GM18867 (cell line): ENCODE results near the gene PKDCC.

ENCODE experiments used
- ATAC-seq: cut with Tn5 transposase; IDR thresholded peaks from one replicate; pipeline ENCODE4 v1.9.1; 2021; ENCODE audit warnings: mild to moderate bottlenecking, moderate library complexity; ENCODE audit not compliant: unreplicated experiment

Gene PKDCC

GRCh38 chr2:42047488-42048298 is at the start of gene PKDCC:
TSS of gene PKDCC (plus strand) at chr2:42048021. CDS start at chr2:42048200, 179 bp downstream.
- peak; percentile 59 for ATAC-seq

GRCh38 chr2:41998186-41999127 is 49.4 kb upstream of the PKDCC start:
- ATAC-seq = no peak

GRCh38 chr2:41999128-41999480 is 48.7 kb upstream of the PKDCC start:
- ATAC-seq = no peak

GRCh38 chr2:41999592-42000281 is 48.1 kb upstream of the PKDCC start:
- no peak for ATAC-seq

GRCh38 chr2:42001711-42002201 is 46.1 kb upstream of the PKDCC start:
- no peak for ATAC-seq

GRCh38 chr2:42007551-42007950 is 40.3 kb upstream of the PKDCC start:
- no peak for ATAC-seq

- no peak for ATAC-seq
Measured at GRCh38 chr2:42008241-42008921, 39.4 kb upstream of the PKDCC start.

GRCh38 chr2:42009657-42010580 is 37.9 kb upstream of the PKDCC start:
- ATAC-seq = peak; percentile 55

- ATAC-seq = no peak
Measured at GRCh38 chr2:42010743-42011298, 37.0 kb upstream of the PKDCC start.

- ATAC-seq = no peak
Measured at GRCh38 chr2:42012137-42012536, 35.7 kb upstream of the PKDCC start.

GRCh38 chr2:42012651-42013050 is 35.2 kb upstream of the PKDCC start:
- no peak for ATAC-seq

GRCh38 chr2:42013409-42013808 is 34.4 kb upstream of the PKDCC start:
- ATAC-seq = no peak

- ATAC-seq = no peak
Measured at GRCh38 chr2:42021464-42021863, 26.4 kb upstream of the PKDCC start.

GRCh38 chr2:42025151-42025582 is 22.7 kb upstream of the PKDCC start:
- ATAC-seq = no peak

- ATAC-seq = no peak
Measured at GRCh38 chr2:42026272-42026671, 21.5 kb upstream of the PKDCC start.

GRCh38 chr2:42028571-42029148 is 19.2 kb upstream of the PKDCC start:
- peak; percentile 54 for ATAC-seq

- peak; percentile 12 for ATAC-seq
Measured at GRCh38 chr2:42029171-42029570, 18.6 kb upstream of the PKDCC start.

GRCh38 chr2:42029639-42030199 is 18.1 kb upstream of the PKDCC start:
- peak; percentile 35 for ATAC-seq
